SU-DHL-6 (cell line): ENCODE data around the gene RAB31.

Experiments
- CTCF ChIP-seq: fragments of 200-600 bp; sonication (generic); IDR thresholded peaks from one replicate; pipeline ENCODE4 v1.5.1; 2017; ENCODE audit warnings: antibody characterized with exemption, mild to moderate bottlenecking, low read length, moderate library complexity; ENCODE audit not compliant: insufficient read depth, poor library complexity, severe bottlenecking
- EZH2phosphoT487 ChIP-seq: fragments of 200-600 bp; sonication (generic), shearing (Covaris generic); conservative IDR thresholded peaks from 2 replicates; pipeline ENCODE4 v1.6.1; 2018; ENCODE audit warnings: mild to moderate bottlenecking, antibody characterized with exemption, low read length, moderate library complexity, mixed read lengths

- no peak for TF ChIP-seq CTCF
- no peak for TF ChIP-seq EZH2phosphoT487
Measured at GRCh38 chr18:9712611-9713010, 4.5 kb downstream of the RAB31 start.
